GM21737 (cell line): Measurements from ENCODE around the gene WAC.
"Not testable (repeated sequence)": the region's sequence is repeated elsewhere in the genome, so short reads cannot be mapped to it uniquely, and the experiment has no call there.

Experiments
- ATAC-seq: cut with Tn5 transposase; IDR thresholded peaks from one replicate; pipeline ENCODE4 v1.9.1; 2021; ENCODE audit warnings: mild to moderate bottlenecking, moderate library complexity; ENCODE audit not compliant: unreplicated experiment

The WAC gene

DNA sequence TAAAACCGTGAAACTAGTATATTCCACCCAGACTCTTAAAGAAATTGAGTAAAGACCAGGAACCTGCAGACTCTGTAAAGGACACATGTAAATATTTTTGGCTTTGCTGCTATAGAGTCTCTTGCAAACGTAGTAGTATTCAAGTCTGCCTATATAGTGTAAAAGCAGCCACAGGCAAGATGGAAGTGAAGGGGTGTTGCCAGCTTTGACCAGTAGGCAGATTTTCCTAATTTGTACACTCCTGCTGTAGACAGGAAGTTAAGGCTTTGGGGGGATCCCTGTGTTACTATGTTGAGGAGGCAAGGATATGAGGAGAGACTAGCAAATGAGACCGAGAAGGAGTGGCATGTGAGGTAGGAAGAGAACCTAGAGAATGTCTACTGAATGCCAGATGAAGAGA lies 27.7 kb downstream of the WAC start:
- ATAC-seq = no peak

DNA sequence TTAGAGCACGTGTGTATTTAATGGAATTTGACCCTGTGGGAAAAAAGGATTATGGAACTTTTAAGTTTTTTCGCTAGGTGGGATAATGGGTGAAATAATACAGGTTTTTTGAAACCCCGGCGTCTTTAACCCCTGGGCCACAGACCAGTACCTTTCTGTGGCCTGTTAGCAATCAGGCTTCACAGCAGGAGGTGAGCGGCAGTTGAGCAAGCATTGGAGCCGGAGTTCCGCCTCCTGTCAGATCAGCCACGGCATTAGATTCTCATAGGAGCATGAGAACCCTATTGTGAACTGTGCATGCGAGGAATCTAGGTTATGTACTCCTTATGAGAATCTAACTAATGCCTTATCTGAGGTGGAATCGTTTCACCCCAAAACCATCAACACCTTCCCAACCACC lies 28.6 kb downstream of the WAC start:
- no peak for ATAC-seq

DNA sequence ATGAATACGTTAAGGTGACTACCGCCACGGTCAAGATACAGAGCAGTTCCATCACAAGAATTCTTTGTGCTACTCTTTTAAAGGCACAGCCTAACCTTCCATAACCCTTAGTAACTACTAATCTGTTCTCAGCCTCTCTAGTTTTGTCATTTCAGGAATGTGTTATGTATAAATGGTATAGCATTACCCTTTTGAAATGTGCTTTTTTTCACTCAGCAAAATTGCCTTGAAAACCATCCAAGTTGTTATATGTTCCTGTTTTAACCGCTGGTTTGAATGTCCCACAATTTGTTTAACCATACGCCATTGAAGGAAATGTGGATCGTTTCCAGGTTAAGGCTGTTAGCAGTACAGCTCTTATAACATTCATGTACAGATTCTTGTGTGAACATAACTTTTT lies 32.0 kb downstream of the WAC start:
- ATAC-seq = no peak

DNA sequence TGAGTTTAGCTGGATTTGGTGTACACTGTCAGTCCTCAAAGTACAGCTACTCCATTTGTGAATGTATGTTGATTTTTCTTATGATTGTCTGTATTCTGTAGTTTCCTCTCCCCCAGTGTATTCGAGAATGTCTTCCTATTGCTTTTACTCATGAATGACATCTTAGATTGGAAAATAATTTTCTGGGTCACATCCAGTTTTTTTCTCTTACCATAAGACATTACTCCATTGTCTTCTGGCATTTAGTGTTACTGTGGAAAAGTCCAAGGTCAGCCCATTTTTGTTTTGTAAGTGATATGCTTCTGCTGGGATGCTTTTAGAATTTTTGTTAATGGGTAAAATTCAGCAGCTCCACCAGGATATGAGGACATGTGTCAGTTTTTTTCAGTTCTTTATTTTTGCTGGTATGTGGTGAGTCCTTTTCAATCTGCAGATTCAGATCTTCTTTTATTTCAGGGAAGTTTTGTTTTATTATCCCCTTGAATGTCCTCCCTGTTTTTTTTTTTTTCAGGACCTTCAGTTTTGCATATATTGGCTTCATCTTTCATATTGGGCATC lies 33.6 kb downstream of the WAC start:
- no peak for ATAC-seq

DNA sequence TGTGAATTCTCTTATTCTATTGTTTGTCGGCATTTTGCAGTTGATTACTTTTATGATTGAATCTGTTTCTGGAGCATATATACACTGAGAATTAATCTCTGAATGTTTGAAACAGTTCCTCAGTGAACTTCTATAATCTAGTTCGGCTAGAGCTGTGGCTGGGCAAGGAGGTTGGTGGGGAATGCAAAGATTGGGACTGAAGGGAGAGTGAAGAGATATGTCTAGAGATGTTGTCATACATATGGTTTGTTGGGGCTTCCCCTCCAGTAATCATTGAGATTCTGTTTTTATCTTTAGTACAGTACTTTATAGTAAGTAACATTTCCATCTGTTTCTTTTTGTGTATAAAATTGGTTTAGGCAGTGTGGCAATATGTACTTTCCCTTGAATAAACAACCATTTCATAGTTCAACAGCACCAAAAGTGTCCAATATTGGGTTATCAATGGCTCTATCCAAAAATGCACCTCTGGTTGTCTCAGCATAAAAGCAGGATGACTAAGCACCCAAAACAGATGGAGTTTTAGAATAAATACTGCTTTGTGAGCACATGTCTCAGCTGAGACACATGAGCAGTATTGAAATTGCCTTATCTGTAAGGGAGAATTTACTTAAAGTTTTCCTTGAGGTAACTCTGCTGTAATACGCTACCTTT lies 36.7 kb downstream of the WAC start:
- no peak for ATAC-seq

DNA sequence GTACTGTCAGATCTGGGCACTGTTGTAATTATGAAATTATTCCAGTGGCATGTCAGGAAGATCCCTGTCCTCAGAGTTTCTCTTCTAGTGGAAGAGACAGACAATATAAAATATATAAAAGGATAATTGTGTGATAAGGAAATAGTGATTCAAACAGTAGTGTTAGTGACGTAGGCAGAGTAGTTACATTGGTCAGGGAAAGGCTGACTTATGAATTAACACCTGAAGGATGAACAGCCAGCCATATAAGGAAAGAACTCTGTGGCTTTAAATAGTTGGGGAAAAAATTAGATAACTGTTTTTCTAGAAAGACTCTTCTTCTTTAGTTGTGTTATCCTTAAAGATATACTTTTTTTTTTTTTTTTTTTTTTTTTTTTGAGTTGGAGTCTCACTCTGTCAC lies 37.7 kb downstream of the WAC start:
- no peak for ATAC-seq

DNA sequence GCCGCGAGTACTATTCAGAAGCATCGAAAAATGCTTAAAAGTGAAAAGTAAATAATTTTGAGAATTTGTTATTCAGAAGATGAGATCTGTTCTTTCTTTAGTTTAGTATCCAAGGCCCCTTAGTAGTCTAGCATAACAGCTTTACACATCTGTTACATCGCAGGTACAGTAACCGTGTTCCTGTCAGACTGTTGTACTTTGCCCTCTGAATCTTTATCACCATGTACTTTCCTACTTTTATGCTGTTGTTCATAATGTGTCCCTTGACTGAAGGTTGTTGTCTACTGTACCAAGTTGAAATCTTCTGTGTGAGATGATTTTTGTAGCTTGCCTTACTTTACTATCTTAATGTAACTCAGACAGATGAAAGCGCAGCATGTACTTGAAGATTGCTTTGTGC lies 38.3 kb downstream of the WAC start:
- ATAC-seq = no peak

DNA sequence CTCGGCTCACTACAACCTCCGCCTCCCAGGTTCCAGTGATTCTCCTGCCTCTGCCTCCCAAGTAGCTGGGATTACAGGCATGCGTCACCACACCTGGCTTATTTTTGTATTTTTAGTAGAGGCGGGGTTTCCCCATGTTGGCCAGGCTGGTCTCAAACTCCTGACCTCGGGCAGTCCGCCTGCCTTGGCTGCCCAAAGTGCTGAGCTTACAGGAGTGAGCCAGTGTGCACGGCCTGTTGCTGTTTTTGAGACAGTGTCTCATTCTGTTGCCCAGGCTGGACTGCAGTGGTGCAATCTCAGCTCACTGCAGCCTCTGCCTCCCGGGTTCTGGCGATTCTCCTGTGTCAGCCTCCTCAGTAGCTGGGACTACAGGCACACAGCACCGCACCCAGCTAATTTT lies 41.3 kb downstream of the WAC start:
- ATAC-seq = not testable (repeated sequence)

DNA sequence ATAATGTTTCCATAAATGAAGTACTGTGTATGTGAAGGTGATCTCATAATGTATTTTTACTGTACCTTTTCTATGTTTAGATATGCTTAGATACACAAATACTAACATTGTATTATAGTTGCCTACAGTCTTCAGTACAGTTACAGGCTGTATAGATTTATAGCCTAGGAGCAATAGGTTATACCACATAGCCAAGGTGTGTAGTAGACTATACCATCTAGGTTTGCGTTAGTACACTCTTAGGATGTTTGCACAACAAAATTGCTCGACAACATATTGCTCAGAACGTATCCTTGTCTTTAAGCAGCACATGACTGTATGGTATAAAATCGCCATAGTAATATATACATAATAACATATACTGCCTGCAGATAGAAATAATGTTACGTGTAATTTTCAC lies 42.9 kb downstream of the WAC start:
- ATAC-seq = no peak

DNA sequence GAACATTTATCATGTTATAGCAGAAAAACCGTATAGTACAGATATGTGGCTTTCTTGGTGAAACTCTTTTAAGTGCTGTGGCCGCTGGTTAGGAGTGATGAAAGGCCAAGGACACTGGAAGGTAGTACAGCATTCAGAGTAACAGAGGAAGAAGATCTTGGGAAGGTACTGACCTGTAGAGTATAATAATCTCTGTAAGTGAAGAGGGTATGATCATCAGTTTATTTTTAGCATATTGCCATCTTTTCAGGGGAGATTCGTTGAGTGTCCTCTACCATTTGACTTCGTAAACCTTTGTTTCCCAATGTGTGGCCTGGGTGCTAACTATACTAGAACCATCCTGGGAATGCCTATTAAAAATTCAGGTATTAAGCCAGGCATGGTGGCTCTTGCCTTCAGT lies 44.6 kb downstream of the WAC start:
- ATAC-seq = no peak

DNA sequence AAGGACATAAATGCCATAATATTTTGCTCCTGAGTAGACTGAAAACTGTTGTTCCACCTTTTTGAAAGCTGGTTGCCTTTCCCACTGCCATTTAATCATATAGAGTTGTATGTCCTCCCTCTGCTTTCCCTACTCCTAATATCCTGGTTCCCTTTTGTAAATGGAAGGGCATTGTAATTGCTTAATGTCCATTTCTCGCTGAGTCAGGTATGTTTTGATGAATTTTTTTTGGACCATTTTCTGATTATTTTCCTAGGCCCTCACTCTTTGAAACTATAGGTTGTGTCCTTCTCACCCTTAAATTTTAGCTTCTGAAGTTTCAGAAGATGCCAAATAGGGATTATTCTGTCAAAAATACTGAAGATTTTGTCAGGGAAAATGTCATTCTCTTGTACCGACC lies 45.5 kb downstream of the WAC start:
- ATAC-seq = no peak

DNA sequence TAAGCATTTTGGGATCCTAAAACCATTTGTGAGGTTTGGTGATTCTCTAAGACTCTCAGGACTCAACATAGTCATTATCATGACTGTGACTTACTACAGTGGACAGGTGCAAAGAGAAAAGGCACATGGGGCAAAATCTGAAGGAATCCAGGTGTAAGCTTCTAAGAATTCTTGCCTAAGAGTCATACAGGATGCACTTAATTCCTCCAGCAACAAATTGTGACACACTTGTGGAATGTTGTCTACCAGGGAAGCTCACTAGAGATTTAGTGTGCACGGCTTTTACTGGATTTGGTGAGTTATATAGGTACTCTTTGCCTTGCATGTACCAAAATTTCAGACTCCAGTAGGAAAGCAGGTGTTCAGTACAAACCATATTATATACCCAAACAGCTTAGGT lies 47.9 kb downstream of the WAC start:
- ATAC-seq = no peak

DNA sequence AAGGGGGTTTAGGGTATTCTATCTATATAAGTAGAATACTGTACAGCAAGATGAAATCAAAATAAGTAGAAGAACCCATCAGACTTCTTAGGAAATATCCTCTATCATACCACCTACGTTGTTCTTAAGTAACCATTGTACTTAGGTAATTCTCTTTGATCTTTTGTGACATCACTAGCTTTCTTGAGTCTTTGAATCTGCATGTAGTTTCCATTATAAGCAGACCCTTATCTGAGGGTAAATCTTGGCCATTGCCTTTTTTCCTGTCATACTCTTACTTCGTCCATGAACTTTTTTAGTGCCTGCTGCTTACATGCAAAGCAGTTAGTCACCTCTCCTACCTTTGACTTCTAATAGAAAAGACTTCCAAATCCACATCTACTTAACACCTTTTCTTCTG lies 49.0 kb downstream of the WAC start:
- no peak for ATAC-seq

DNA sequence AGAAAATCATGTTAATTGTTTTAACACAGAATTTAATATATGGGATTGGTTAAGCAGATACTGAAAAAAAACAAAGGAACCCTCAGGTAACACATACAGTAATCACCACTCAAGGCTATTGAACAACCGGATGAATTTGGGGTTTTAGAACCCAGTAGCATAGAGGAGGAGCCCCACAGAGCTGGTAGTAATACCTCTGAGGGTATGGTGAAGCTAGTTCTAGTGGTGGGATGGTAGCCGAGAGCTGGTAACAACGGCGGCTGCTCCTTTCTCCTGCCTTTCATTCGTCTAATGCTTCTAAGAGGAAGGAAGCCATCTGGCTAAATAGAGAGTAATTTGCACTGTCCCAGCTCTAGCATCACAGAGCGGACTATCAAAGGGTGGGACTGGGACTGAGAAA lies 52.2 kb downstream of the WAC start:
- ATAC-seq = no peak

DNA sequence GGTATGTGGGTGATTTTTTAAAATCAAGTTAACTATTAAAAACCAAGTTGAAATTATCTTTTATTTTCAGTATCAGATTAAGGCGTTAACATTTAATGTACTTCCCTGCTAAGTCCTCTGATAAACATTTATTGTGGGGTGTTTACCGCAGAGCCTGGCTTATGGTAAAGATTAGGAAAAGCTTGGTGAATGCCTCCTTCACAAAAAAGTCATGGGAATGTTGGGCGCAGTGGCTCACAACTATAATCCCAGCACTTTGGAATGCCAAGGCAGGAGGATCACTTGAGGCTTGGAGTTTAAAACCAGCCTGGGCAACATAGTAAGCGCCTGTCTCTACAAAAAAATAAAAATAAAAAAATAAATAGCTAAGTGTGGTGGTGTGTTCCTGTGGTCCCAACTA lies 53.3 kb downstream of the WAC start:
- no peak for ATAC-seq

DNA sequence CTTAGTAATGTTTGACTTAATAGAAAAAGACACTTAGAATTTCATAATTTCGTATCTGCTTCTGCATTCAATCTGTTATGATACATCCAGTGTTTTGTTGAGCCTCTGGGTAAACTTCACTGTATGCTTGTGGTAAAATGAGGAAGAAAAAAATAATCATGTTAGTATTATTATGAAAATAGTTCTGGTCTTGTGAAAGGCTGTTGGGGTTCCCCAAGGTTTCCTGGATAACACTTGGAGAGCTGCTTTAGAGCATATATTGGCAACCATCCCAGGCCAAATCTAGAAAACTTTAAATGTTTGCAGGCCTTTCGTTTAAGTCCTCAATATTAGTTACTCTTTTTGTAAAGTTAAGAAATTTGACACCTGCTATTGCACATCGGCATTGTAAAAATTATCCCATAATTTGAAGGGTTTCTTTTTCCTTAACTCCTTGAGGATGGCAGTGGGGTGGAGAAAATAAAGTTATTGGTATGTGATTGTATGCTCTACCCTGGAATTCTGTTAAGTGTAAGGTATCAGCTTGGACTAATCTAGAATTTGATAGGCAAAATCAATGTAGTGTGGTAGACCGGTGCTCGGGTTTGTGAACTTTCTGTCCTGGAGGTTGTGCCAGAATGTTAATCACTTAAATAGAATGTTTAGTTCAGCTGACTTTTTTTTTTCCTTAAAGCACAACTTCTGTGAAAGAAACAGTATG lies 54.5 kb downstream of the WAC start:
- no peak for ATAC-seq

DNA sequence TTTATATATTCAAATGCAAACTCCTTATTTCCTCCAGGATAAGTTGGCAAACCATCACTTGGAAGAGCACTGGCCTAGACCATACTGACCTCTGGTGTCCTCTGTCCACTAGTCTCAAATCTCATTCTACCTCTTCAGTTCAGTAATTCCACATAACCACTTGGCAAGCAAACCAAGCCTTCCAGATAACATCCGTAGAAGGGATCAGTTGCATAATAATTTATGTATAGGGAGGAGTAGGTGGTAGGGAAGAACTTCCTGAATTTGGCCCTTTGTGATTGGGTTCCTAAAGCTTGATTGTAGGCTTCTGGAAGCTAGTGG lies 55.0 kb downstream of the WAC start:
- no peak for ATAC-seq

DNA sequence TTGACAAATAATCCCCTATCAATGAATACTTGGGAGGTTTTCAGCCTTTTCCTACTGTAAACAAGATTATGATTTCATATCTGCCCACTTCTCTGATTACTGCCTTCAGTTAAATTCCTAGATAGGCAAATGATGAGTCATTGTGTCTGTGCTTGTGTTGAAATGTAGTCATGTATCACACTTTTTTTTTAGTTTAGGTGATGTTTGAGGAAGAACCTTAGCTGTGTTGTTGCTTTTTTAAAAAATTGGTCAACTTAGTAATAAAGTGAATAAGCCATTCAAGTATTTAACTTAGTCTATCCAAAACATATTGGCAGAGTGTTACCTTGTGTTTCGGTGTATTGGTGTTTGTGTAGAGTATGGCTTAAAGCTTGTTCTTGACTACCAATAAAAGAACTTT lies 60.0 kb downstream of the WAC start:
- no peak for ATAC-seq

DNA sequence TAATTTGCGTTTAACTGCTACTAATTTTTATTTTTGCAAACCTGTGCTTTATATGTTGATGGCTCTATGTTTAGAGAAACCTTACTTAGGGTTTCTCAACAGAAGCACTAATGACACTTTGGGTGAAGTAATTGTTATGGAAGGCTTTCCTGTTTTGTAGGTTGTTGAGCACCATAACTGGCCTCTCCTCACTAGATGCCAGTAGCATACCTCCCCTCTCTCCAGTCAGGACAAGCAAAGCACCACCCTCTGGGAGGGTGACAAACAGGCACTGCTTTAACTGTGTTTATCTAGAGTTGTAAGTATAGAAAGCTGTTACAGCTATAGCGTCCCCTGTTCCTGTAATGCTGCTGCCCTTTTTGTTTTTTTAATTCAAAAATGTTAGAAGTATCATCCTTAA lies 60.9 kb downstream of the WAC start:
- no peak for ATAC-seq

DNA sequence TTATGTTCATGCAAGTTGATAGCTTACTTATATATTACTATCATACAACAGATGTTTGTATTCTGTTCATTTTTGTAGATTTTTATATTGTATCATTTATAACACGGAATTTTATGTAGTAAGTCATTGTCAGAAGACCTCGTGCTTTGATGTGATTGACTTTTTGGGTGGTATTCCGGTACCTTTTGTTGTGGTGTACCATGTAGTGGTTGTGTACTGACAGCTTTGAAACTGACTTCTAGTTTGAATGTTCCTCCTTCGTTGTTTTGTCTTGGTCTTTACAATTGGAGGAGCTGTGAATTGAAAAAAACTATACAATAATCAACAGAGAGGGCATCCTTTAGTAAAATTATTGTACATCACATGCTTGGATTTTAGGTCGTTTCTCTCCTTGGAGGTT lies 61.5 kb downstream of the WAC start:
- ATAC-seq = no peak

DNA sequence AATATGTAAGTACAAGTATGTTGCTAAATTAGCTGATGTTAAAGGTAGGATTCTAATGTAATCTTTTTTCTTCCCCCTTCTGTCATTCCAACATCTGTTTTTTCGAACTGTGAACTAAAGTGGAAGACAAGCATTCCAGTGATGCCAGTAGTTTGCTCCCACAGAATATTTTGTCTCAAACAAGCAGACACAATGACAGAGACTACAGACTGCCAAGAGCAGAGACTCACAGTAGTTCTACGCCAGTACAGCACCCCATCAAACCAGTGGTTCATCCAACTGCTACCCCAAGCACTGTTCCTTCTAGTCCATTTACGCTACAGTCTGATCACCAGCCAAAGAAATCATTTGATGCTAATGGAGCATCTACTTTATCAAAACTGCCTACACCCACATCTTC lies 62.7 kb downstream of the WAC start:
- ATAC-seq = no peak

DNA sequence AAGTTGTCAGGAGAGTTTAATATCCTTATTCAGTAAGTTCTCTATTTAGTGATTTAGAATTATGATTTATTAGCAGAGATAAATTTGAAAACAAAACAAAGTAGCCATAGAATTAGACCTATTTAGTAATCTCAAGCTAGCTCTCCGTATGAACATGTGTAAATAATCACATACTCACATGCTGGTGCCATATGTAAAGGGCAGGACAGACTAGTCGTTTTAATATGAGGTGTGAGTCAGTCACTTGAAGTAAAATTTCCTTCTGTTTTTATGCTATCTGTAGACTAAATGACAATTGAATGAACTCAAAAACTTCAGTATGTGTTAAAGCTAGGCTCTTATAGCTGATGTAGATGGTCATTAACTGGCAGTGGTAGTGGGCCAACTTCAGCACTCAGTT lies 67.1 kb downstream of the WAC start:
- no peak for ATAC-seq

DNA sequence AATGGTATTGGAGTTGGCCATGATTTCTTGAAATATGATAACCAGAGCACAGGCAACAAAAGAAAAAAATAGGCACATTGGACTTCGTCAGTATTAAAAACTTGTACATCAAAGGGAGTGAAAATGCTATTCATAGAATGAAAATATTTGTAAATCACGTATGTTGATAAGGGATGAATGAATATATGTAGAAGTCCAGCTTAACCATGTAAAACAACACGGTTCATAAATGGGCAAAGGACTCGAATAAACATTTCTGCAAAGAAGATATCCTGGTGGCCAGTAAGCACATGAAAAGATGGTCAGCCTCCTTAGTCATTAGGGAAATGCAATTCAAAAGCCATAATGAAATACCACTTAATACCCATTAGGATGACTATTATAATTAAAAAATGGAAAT lies 68.1 kb downstream of the WAC start:
- no peak for ATAC-seq
